EL (cell line): ENCODE results near the gene FBLN1.
"Not testable (repeated sequence)": the region's sequence is repeated elsewhere in the genome, so short reads cannot be mapped to it uniquely, and the experiment has no call there.

ENCODE experiments used
- DNase-seq: peaks from one replicate; pipeline ENCODE4 v3.0.0-alpha.2; 2016

FBLN1 gene

GRCh38 chr22:45477366-45478107, 25.1 kb upstream of the FBLN1 start:
- no peak for DNase-seq

GRCh38 chr22:45478108-45478771, 24.4 kb upstream of the FBLN1 start:
- peak; percentile 94 for DNase-seq

GRCh38 chr22:45480717-45481116, 22.0 kb upstream of the FBLN1 start:
- no peak for DNase-seq

GRCh38 chr22:45481661-45482060, 21.0 kb upstream of the FBLN1 start:
- DNase-seq: no peak

- no peak for DNase-seq
Observed at GRCh38 chr22:45482169-45482568, 20.5 kb upstream of the FBLN1 start.

- no peak for DNase-seq
Observed at GRCh38 chr22:45483319-45483718, 19.4 kb upstream of the FBLN1 start.

- DNase-seq: no peak
Observed at GRCh38 chr22:45483918-45484499, 18.7 kb upstream of the FBLN1 start.

- DNase-seq: no peak
Observed at GRCh38 chr22:45484742-45485141, 17.9 kb upstream of the FBLN1 start.

GRCh38 chr22:45485261-45485660, 17.4 kb upstream of the FBLN1 start:
- no peak for DNase-seq

GRCh38 chr22:45488764-45489370, 13.8 kb upstream of the FBLN1 start:
- DNase-seq: no peak

- DNase-seq: no peak
Observed at GRCh38 chr22:45490836-45491235, 11.8 kb upstream of the FBLN1 start.

- peak; percentile 40 for DNase-seq
Observed at GRCh38 chr22:45491841-45492240, 10.8 kb upstream of the FBLN1 start.

- DNase-seq: no peak
Observed at GRCh38 chr22:45493286-45493771, 9.4 kb upstream of the FBLN1 start.

GRCh38 chr22:45494306-45494705, 8.4 kb upstream of the FBLN1 start:
- DNase-seq: not testable (repeated sequence)

GRCh38 chr22:45495616-45496015, 7.1 kb upstream of the FBLN1 start:
- not testable (repeated sequence) for DNase-seq

GRCh38 chr22:45496451-45496941, 6.2 kb upstream of the FBLN1 start:
- no peak for DNase-seq

GRCh38 chr22:45497351-45498145, 5.1 kb upstream of the FBLN1 start:
- no peak for DNase-seq

GRCh38 chr22:45499746-45500145, 2.9 kb upstream of the FBLN1 start:
- DNase-seq: no peak

GRCh38 chr22:45503050-45503815, 550 bp downstream of the FBLN1 start:
- peak; percentile 20 for DNase-seq

GRCh38 chr22:45503816-45504372, 1.2 kb downstream of the FBLN1 start:
- DNase-seq: no peak
